ENCODE measurements around the gene COL26A1. TPM values are rescaled to one million over a fixed set of nuclear protein-coding genes. Genes with fewer than 3 reads are reported as not detected.

The COL26A1 gene
- total and polyA plus RNA-seq, 2 experiments from 2014 or later, result 11.6 to 19.1 TPM

DNA sequence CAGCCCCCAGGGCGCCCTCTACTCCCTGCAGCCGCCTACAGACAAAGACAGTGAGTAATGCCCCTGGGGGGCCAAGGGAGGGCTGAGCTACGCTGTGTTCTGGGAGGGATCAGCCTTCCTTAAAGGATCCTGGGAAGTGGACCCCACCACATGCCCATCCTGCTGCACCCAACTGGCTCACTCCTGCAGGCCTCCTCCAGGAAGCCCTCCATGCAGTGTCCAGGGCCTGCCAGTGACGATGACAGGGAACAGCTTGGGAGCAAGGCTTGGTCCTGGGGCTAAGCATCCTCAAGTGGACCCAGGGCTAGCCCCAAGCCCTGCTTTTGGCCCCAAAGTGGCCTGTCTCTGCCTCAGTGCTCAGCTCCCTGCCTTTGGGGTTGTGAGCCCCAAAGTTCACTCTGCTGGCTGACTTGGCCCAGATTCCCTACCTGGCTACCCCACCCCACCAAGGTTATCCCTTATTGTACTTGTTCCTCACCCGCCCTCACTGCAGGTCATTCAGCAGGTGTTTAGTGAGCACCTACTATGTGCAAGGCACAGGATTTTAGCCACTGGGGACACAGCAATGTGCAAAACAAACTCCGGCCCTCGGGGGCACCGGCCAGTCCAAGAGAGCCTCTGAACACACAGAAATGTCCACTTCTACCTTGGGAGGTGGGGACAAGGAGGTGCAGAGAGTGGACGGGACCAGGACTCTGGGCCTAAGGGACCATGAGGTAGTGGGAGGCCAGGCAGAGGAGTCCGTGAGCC, 182.9 kb downstream of the COL26A1 start:
- Histone ChIP-seq H3K9me3 (ENCODE audit: low read depth) (no peaks in the 10 kb centered on the region), H3K9me2 (replicated peaks; ENCODE audit: insufficient read depth) (no peaks in the 10 kb centered on the region), H4K20me1 (ENCODE audit: insufficient read depth, poor library complexity, severe bottlenecking) (no peaks in the 10 kb centered on the region), H3K36me3 (replicated peaks; ENCODE audit: insufficient read depth, low read depth) (no peaks in the 10 kb centered on the region), H2AFZ (no peak overlapping the region), H3K27ac (no peak overlapping the region), H3K27me3 (no peaks in the 10 kb centered on the region), H3K4me1 (ENCODE audit: insufficient read depth) (no peaks in the 10 kb centered on the region), H3K4me2 (no peak overlapping the region), H3K79me2 (no peaks in the 10 kb centered on the region), H3K4me3 (no peak overlapping the region)
- WGBS (ENCODE audit: low lambda C conversion rate, missing lambda C conversion rate), result 95% methylated on average over 10 of the region's 10 CpGs
- TF ChIP-seq EZH2 (IDR thresholded peaks at IDR 0.05; ENCODE audit: borderline replicate concordance) (no peak), EZH2phosphoT487 (IDR thresholded peaks at IDR 0.05; ENCODE audit: low read depth, severe bottlenecking, unreplicated experiment) (no peak)
- DNase-seq (ENCODE audit: low spot score), result no peak

DNA sequence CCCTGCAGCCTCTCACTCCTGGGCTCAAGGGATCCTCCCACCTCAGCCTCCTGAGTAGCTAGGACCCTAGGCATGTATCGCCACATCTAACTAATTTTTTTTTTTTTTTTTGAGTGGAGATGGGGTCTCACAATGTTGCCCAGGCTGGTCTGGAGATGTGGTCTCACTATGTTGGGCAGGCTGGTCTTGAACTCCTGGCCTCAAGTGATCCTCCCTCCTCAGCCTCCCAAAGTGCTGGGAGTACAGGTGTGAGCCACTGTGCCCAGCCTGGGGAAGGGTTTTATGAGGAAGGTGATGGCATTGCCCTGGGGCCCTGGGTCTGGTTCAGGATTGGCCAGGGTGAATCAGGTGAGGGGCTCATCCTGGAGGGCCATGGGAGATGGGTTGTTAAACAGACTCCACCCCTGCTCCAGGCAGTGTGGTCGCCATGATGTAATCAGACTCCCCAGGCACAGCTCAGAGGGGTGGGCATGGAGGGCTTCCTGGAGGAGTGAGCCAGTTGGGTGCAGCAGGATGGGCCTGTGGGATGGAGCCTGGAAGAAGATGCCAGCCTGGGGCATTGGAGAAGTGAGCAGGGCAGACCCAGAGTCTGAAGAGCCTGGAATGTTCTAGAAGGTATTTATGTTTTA, 183.7 kb downstream of the COL26A1 start:
- Histone ChIP-seq H3K4me1 (ENCODE audit: insufficient read depth) (no peaks in the 10 kb centered on the region), H3K4me3 (no peak overlapping the region), H4K20me1 (ENCODE audit: insufficient read depth, poor library complexity, severe bottlenecking) (no peaks in the 10 kb centered on the region), H3K9me2 (replicated peaks; ENCODE audit: insufficient read depth) (no peaks in the 10 kb centered on the region), H3K36me3 (replicated peaks; ENCODE audit: insufficient read depth, low read depth) (no peaks in the 10 kb centered on the region), H3K27me3 (no peaks in the 10 kb centered on the region), H3K9me3 (ENCODE audit: low read depth) (no peaks in the 10 kb centered on the region), H3K79me2 (no peaks in the 10 kb centered on the region), H3K27ac (no peak overlapping the region), H2AFZ (no peak overlapping the region), H3K4me2 (no peak overlapping the region)
- DNase-seq (ENCODE audit: low spot score), result no peak
- 93% methylated on average over 2 of the region's 2 CpGs for WGBS (ENCODE audit: low lambda C conversion rate, missing lambda C conversion rate)
- no peak for TF ChIP-seq EZH2phosphoT487 (IDR thresholded peaks at IDR 0.05; ENCODE audit: low read depth, severe bottlenecking, unreplicated experiment)
- TF ChIP-seq EZH2 (IDR thresholded peaks at IDR 0.05; ENCODE audit: borderline replicate concordance), result no peak
- TF ChIP-seq, protein P1, sequence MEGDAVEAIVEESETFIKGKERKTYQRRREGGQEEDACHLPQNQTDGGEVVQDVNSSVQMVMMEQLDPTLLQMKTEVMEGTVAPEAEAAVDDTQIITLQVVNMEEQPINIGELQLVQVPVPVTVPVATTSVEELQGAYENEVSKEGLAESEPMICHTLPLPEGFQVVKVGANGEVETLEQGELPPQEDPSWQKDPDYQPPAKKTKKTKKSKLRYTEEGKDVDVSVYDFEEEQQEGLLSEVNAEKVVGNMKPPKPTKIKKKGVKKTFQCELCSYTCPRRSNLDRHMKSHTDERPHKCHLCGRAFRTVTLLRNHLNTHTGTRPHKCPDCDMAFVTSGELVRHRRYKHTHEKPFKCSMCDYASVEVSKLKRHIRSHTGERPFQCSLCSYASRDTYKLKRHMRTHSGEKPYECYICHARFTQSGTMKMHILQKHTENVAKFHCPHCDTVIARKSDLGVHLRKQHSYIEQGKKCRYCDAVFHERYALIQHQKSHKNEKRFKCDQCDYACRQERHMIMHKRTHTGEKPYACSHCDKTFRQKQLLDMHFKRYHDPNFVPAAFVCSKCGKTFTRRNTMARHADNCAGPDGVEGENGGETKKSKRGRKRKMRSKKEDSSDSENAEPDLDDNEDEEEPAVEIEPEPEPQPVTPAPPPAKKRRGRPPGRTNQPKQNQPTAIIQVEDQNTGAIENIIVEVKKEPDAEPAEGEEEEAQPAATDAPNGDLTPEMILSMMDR (IDR thresholded peaks at IDR 0.05; ENCODE audit: poor library complexity), result no peak

DNA sequence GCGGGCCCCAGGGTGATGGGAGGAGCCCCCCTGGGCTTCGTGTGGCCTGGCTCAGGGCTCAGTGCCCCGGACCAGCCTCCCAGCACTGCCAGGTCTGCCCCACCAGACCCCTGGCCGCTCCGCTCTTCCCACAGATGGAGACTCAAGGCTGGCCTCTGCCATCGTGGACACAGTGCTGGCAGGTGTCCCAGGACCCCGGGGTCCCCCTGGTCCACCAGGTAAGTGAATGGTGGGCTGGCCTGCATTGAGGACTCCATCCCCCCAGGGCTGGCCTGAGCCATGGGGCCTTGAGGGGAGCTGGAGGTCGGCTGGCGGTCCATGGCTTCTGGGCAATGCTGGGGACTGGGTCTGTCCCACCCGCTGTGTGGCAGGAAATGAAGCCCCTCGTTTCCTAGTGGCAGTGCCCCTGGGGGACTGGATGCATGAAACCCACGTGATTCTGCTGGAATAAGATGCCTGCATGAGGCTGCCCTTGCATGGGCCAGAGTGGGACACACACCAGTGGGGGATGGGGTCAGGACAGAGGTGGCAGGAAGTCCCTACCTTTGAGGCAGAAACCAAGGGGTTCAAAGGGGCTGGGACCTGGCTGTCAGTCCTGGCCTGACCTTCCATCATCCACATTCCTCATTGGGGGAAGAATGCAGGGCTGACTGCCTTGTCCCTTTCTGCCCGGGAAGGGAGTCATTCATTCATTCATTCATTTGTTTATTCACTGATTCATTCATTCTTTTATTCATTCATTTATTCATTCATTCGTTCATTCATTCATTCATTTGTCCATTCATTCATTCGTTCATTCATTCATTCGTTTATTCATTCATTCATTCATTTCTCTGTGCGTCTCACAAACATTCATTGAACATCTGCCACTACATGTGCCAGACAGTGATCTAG, 184.6 kb downstream of the COL26A1 start:
- Histone ChIP-seq H3K9me3 (ENCODE audit: low read depth) (no peaks in the 10 kb centered on the region), H3K27me3 (no peaks in the 10 kb centered on the region), H3K79me2 (no peaks in the 10 kb centered on the region), H3K27ac (no peak overlapping the region), H3K36me3 (replicated peaks; ENCODE audit: insufficient read depth, low read depth) (no peaks in the 10 kb centered on the region), H3K4me2 (no peak overlapping the region), H3K4me3 (no peak overlapping the region), H2AFZ (no peak overlapping the region), H4K20me1 (ENCODE audit: insufficient read depth, poor library complexity, severe bottlenecking) (no peaks in the 10 kb centered on the region), H3K9me2 (replicated peaks; ENCODE audit: insufficient read depth) (no peaks in the 10 kb centered on the region), H3K4me1 (ENCODE audit: insufficient read depth) (no peaks in the 10 kb centered on the region)
- no peak for DNase-seq (ENCODE audit: low spot score)
- no peak for TF ChIP-seq EZH2phosphoT487 (IDR thresholded peaks at IDR 0.05; ENCODE audit: low read depth, severe bottlenecking, unreplicated experiment)
- no peak for TF ChIP-seq EZH2 (IDR thresholded peaks at IDR 0.05; ENCODE audit: borderline replicate concordance)
- TF ChIP-seq, protein P1 (IDR thresholded peaks at IDR 0.05; ENCODE audit: poor library complexity), result no peak
- WGBS (ENCODE audit: low lambda C conversion rate, missing lambda C conversion rate), result 90% methylated on average over 17 of the region's 17 CpGs
